PC-3 (cell line): Measurements from ENCODE around the gene CHMP4B.

Source experiments
- EZH2 ChIP-seq: fragments of 300-600 bp; sonication (generic); IDR thresholded peaks from one replicate; pipeline ENCODE4 v1.6.1; 2017; ENCODE audit warnings: antibody characterized with exemption, mild to moderate bottlenecking, low read length; ENCODE audit not compliant: unreplicated experiment
- TF ChIP-seq, protein P1 (sequence below): fragments of 300-600 bp; sonication (generic); conservative IDR thresholded peaks from 2 replicates; pipeline ENCODE4 v1.5.1; 2017; ENCODE audit warnings: antibody characterized with exemption, low read depth, mild to moderate bottlenecking, low read length

DNA sequence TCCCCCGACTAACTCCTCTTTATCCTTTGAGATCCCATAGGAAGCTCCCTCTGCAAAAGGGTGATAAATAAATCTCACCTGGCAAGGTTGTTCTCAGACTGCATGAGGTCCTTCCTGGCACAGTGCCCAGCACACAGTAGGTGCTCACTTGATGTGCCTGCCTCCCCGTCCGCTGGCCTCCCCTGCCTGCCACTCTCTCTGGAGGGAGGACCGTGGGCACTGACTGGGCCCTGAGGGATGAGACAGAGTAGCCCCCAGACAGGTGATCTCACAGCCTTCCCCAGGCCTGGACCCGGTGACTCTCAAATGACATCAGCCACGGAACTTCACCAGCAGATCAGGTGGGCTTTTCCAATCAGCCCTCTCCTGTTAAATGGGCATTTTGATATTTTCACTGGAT is 57.4 kb downstream of the CHMP4B start:
- TF ChIP-seq, protein P1, sequence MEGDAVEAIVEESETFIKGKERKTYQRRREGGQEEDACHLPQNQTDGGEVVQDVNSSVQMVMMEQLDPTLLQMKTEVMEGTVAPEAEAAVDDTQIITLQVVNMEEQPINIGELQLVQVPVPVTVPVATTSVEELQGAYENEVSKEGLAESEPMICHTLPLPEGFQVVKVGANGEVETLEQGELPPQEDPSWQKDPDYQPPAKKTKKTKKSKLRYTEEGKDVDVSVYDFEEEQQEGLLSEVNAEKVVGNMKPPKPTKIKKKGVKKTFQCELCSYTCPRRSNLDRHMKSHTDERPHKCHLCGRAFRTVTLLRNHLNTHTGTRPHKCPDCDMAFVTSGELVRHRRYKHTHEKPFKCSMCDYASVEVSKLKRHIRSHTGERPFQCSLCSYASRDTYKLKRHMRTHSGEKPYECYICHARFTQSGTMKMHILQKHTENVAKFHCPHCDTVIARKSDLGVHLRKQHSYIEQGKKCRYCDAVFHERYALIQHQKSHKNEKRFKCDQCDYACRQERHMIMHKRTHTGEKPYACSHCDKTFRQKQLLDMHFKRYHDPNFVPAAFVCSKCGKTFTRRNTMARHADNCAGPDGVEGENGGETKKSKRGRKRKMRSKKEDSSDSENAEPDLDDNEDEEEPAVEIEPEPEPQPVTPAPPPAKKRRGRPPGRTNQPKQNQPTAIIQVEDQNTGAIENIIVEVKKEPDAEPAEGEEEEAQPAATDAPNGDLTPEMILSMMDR = no peak
- TF ChIP-seq EZH2 = no peak
